ENCODE measurements around the gene EFNB2.
A peak's percentile ranks its signal among the peaks of the same experiment; 100 is the strongest.

EFNB2 gene

GRCh38 chr13:106470576-106470975, 64.9 kb downstream of the EFNB2 start:
- 98% methylated on average over 5 of the region's 7 CpGs for WGBS
- Histone ChIP-seq H2BK12ac (ENCODE audit: low read length in 2 of 2) (no peak overlapping the region), H2BK120ac (ENCODE audit: low read depth, low read length) (no peak overlapping the region), H3K4me3 (ENCODE audit: insufficient read depth in 1 of 2, low read depth in 1 of 2, low read length in 2 of 2) (no peak overlapping the region), H3K23ac (ENCODE audit: low read length in 2 of 2) (no peak overlapping the region), H3K4me2 (ENCODE audit: low read length, poor library complexity, severe bottlenecking) (no peak overlapping the region), H4K8ac (ENCODE audit: low read length) (no peak overlapping the region), H3K18ac (ENCODE audit: low read depth in 1 of 2, low read length in 2 of 2) (no peak overlapping the region), H3K9me3 (ENCODE audit: control insufficient read depth, low read length) (no peaks in the 10 kb centered on the region), H3K4ac (ENCODE audit: low read depth in 1 of 2, low read length in 2 of 2) (no peak overlapping the region), H4K91ac (ENCODE audit: low read length) (no peak overlapping the region), H3K27ac (ENCODE audit: low read length, poor library complexity, severe bottlenecking) (no peak overlapping the region), H2BK15ac (ENCODE audit: low read depth, poor library complexity, severe bottlenecking) (no peak overlapping the region), H3K36me3 (ENCODE audit: control insufficient read depth in 1 of 2, insufficient read depth in 2 of 2, low read depth in 1 of 2, low read length in 2 of 2) (no peaks in the 10 kb centered on the region), H3K27me3 (ENCODE audit: control insufficient read depth in 1 of 2, insufficient read depth in 1 of 2, low read length in 2 of 2) (peaks cover 0 to 11% of the 10 kb centered on the region in 2 experiments), H3K14ac (ENCODE audit: low read length in 2 of 2) (no peak overlapping the region), H3K9ac (ENCODE audit: low read length) (no peak overlapping the region), H2BK5ac (ENCODE audit: low read depth, low read length, poor library complexity, severe bottlenecking) (no peak overlapping the region), H2AFZ (ENCODE audit: low read depth, low read length) (no peak overlapping the region), H2AK5ac (ENCODE audit: low read length, severe bottlenecking) (no peak overlapping the region), H3K4me1 (ENCODE audit: control insufficient read depth, insufficient read depth, low read depth, low read length) (peaks cover 9% of the 10 kb centered on the region), H3K79me1 (replicated peaks; ENCODE audit: low read length, poor library complexity, severe bottlenecking) (no peaks in the 10 kb centered on the region)
- DNase-seq: no peak

- H3K27me3 ChIP-seq (ENCODE audit: control insufficient read depth in 1 of 2, insufficient read depth in 1 of 2, low read length in 2 of 2): peaks cover 0 to 11% of the 10 kb centered on the region in 2 experiments
- no peak overlapping the region for H2BK12ac ChIP-seq (ENCODE audit: low read length in 2 of 2)
- H3K9me3 ChIP-seq (ENCODE audit: control insufficient read depth, low read length): no peaks in the 10 kb centered on the region
- H2BK15ac ChIP-seq (ENCODE audit: low read depth, poor library complexity, severe bottlenecking): no peak overlapping the region
- no peak overlapping the region for H3K27ac ChIP-seq (ENCODE audit: low read length, poor library complexity, severe bottlenecking)
- no peak overlapping the region for H2BK5ac ChIP-seq (ENCODE audit: low read depth, low read length, poor library complexity, severe bottlenecking)
- no peak overlapping the region for H3K4me2 ChIP-seq (ENCODE audit: low read length, poor library complexity, severe bottlenecking)
- no peak overlapping the region for H2AFZ ChIP-seq (ENCODE audit: low read depth, low read length)
- H3K4me3 ChIP-seq (ENCODE audit: insufficient read depth in 1 of 2, low read depth in 1 of 2, low read length in 2 of 2): no peak overlapping the region
- no peak overlapping the region for H3K14ac ChIP-seq (ENCODE audit: low read length in 2 of 2)
- H3K23ac ChIP-seq (ENCODE audit: low read length in 2 of 2): no peak overlapping the region
- H4K8ac ChIP-seq (ENCODE audit: low read length): no peak overlapping the region
- H3K79me1 ChIP-seq (replicated peaks; ENCODE audit: low read length, poor library complexity, severe bottlenecking): no peaks in the 10 kb centered on the region
- peaks cover 12% of the 10 kb centered on the region for H3K4me1 ChIP-seq (ENCODE audit: control insufficient read depth, insufficient read depth, low read depth, low read length)
- no peak overlapping the region for H2AK5ac ChIP-seq (ENCODE audit: low read length, severe bottlenecking)
- WGBS: 71% methylated on average over 20 of the region's 20 CpGs
- H3K18ac ChIP-seq (ENCODE audit: low read depth in 1 of 2, low read length in 2 of 2): no peak overlapping the region
- no peaks in the 10 kb centered on the region for H3K36me3 ChIP-seq (ENCODE audit: control insufficient read depth in 1 of 2, insufficient read depth in 2 of 2, low read depth in 1 of 2, low read length in 2 of 2)
- H4K91ac ChIP-seq (ENCODE audit: low read length): no peak overlapping the region
- no peak overlapping the region for H3K9ac ChIP-seq (ENCODE audit: low read length)
- DNase-seq: no peak
- H3K4ac ChIP-seq (ENCODE audit: low read depth in 1 of 2, low read length in 2 of 2): no peak overlapping the region
- H2BK120ac ChIP-seq (ENCODE audit: low read depth, low read length): no peak overlapping the region
These were observed 66.5 kb downstream of the EFNB2 start for GRCh38 chr13:106468744-106469590.

GRCh38 chr13:106468207-106468606, 67.3 kb downstream of the EFNB2 start:
- Histone ChIP-seq H3K27ac (ENCODE audit: low read length, poor library complexity, severe bottlenecking) (no peak overlapping the region), H3K23ac (ENCODE audit: low read length in 2 of 2) (no peak overlapping the region), H3K9ac (ENCODE audit: low read length) (no peak overlapping the region), H3K36me3 (ENCODE audit: control insufficient read depth in 1 of 2, insufficient read depth in 2 of 2, low read depth in 1 of 2, low read length in 2 of 2) (no peaks in the 10 kb centered on the region), H3K27me3 (ENCODE audit: control insufficient read depth in 1 of 2, insufficient read depth in 1 of 2, low read length in 2 of 2) (peaks cover 0 to 11% of the 10 kb centered on the region in 2 experiments), H2AK5ac (ENCODE audit: low read length, severe bottlenecking) (no peak overlapping the region), H4K91ac (ENCODE audit: low read length) (no peak overlapping the region), H3K4ac (ENCODE audit: low read depth in 1 of 2, low read length in 2 of 2) (peak overlapping the region in 1 of 2 experiments; percentile 37), H3K4me3 (ENCODE audit: insufficient read depth in 1 of 2, low read depth in 1 of 2, low read length in 2 of 2) (no peak overlapping the region), H3K79me1 (replicated peaks; ENCODE audit: low read length, poor library complexity, severe bottlenecking) (no peaks in the 10 kb centered on the region), H4K8ac (ENCODE audit: low read length) (no peak overlapping the region), H3K4me1 (ENCODE audit: control insufficient read depth, insufficient read depth, low read depth, low read length) (peaks cover 12% of the 10 kb centered on the region), H2BK120ac (ENCODE audit: low read depth, low read length) (no peak overlapping the region), H3K9me3 (ENCODE audit: control insufficient read depth, low read length) (no peaks in the 10 kb centered on the region), H3K4me2 (ENCODE audit: low read length, poor library complexity, severe bottlenecking) (no peak overlapping the region), H2BK15ac (ENCODE audit: low read depth, poor library complexity, severe bottlenecking) (no peak overlapping the region), H2AFZ (ENCODE audit: low read depth, low read length) (no peak overlapping the region), H3K18ac (ENCODE audit: low read depth in 1 of 2, low read length in 2 of 2) (no peak overlapping the region), H2BK5ac (ENCODE audit: low read depth, low read length, poor library complexity, severe bottlenecking) (no peak overlapping the region), H3K14ac (ENCODE audit: low read length in 2 of 2) (no peak overlapping the region), H2BK12ac (ENCODE audit: low read length in 2 of 2) (peak overlapping the region in 1 of 2 experiments; percentile 22)
- WGBS: 99% methylated on average over 7 of the region's 7 CpGs
- no peak for DNase-seq

GRCh38 chr13:106467427-106468122, 67.9 kb downstream of the EFNB2 start:
- Histone ChIP-seq H3K36me3 (ENCODE audit: control insufficient read depth in 1 of 2, insufficient read depth in 2 of 2, low read depth in 1 of 2, low read length in 2 of 2) (no peaks in the 10 kb centered on the region), H2AK5ac (ENCODE audit: low read length, severe bottlenecking) (no peak overlapping the region), H2BK120ac (ENCODE audit: low read depth, low read length) (no peak overlapping the region), H2BK15ac (ENCODE audit: low read depth, poor library complexity, severe bottlenecking) (no peak overlapping the region), H4K91ac (ENCODE audit: low read length) (no peak overlapping the region), H2BK12ac (ENCODE audit: low read length in 2 of 2) (no peak overlapping the region), H3K9ac (ENCODE audit: low read length) (no peak overlapping the region), H3K27me3 (ENCODE audit: control insufficient read depth in 1 of 2, insufficient read depth in 1 of 2, low read length in 2 of 2) (peaks cover under 1 to 11% of the 10 kb centered on the region in 2 experiments), H3K27ac (ENCODE audit: low read length, poor library complexity, severe bottlenecking) (no peak overlapping the region), H3K9me3 (ENCODE audit: control insufficient read depth, low read length) (no peaks in the 10 kb centered on the region), H3K4me1 (ENCODE audit: control insufficient read depth, insufficient read depth, low read depth, low read length) (peaks cover 12% of the 10 kb centered on the region), H3K79me1 (replicated peaks; ENCODE audit: low read length, poor library complexity, severe bottlenecking) (no peaks in the 10 kb centered on the region), H2AFZ (ENCODE audit: low read depth, low read length) (no peak overlapping the region), H3K4me2 (ENCODE audit: low read length, poor library complexity, severe bottlenecking) (no peak overlapping the region), H3K18ac (ENCODE audit: low read depth in 1 of 2, low read length in 2 of 2) (no peak overlapping the region), H4K8ac (ENCODE audit: low read length) (no peak overlapping the region), H3K4me3 (ENCODE audit: insufficient read depth in 1 of 2, low read depth in 1 of 2, low read length in 2 of 2) (no peak overlapping the region), H2BK5ac (ENCODE audit: low read depth, low read length, poor library complexity, severe bottlenecking) (no peak overlapping the region), H3K14ac (ENCODE audit: low read length in 2 of 2) (no peak overlapping the region), H3K23ac (ENCODE audit: low read length in 2 of 2) (no peak overlapping the region), H3K4ac (ENCODE audit: low read depth in 1 of 2, low read length in 2 of 2) (no peak overlapping the region)
- DNase-seq: no peak
- 79% methylated on average over 9 of the region's 10 CpGs for WGBS

All from mesenchymal stem cell (in vitro differentiated cells and primary cell).